Lung (tissue), 12 donors: ENCODE data around the gene CCDC40. TPM values are rescaled to one million over a fixed set of nuclear protein-coding genes. Genes with fewer than 3 reads are reported as not detected.

ENCODE experiments used
- ATAC-seq: fragments of 200-7000 bp; cut with Tn5 transposase; one replicate; pipeline ENCODE4 v1.9.1; 2020; ENCODE audit warnings: moderate number of reproducible peaks; ENCODE audit not compliant: insufficient read depth, low FRiP score
- DNase-seq, 3 donors: peaks; one replicate each; pipeline ENCODE4 v3.0.0-alpha.2; 2013 to 2017
- H3K27ac ChIP-seq, 2 donors: one replicate each; pipeline ENCODE4 v1.5.1; 2013; ENCODE audit warnings: mild to moderate bottlenecking in 2 of 2, moderate library complexity in 2 of 2, control low read depth in 1 of 2, inconsistent platforms in 1 of 2, low read depth in 1 of 2, low read length in 1 of 2
- H3K27me3 ChIP-seq, 3 donors: one replicate each; pipeline ENCODE4 v1.5.1; 2013; ENCODE audit warnings: low read length in 2 of 3; ENCODE audit not compliant: control insufficient read depth in 3 of 3, insufficient read depth in 3 of 3
- H3K36me3 ChIP-seq, 4 donors: one replicate each; pipeline ENCODE4 v1.5.1; 2013; ENCODE audit warnings: low read length in 4 of 4, mild to moderate bottlenecking in 1 of 4, moderate library complexity in 1 of 4; ENCODE audit not compliant: control insufficient read depth in 4 of 4, insufficient read depth in 4 of 4
- H3K4me1 ChIP-seq, 5 donors: one replicate each; pipeline ENCODE4 v1.5.1; 2013; ENCODE audit warnings: low read length in 5 of 5, mild to moderate bottlenecking in 2 of 5, moderate library complexity in 1 of 5; ENCODE audit not compliant: control insufficient read depth in 5 of 5, insufficient read depth in 5 of 5
- H3K4me3 ChIP-seq: one replicate; pipeline ENCODE4 v1.5.1; 2013; ENCODE audit warnings: mild to moderate bottlenecking, control low read depth, moderate library complexity
- H3K9ac ChIP-seq, 2 donors: one replicate each; pipeline ENCODE4 v1.5.1; 2013; ENCODE audit warnings: low read length in 2 of 2, control low read depth in 1 of 2; ENCODE audit not compliant: insufficient read depth in 1 of 2
- H3K9me3 ChIP-seq, 4 donors: one replicate each; pipeline ENCODE4 v1.5.1; 2013; ENCODE audit warnings: low read length in 3 of 4, mild to moderate bottlenecking in 1 of 4, moderate library complexity in 1 of 4; ENCODE audit not compliant: control insufficient read depth in 4 of 4, insufficient read depth in 3 of 4
- WGBS, 2 donors: extraction: QIAGEN DNeasy Blood & Tissue Kit; methylation state at CpG; one replicate each; pipeline ENCODE4 v1.1.7; 2013; 5-methylcytosine and 5-hydroxymethylcytosine counted together
- polyA plus RNA-seq, 2 donors: library from polyadenylated mRNA; stranded (reverse); fragments of 200-250 nt; gene quantifications; one replicate each; pipeline ENCODE4 v1.2.1, GENCODE V29; 2013
- total RNA-seq, 2 donors: library from RNA; depleted of rRNA in 1 of 2; stranded (reverse); fragments of >200 nt in 1 of 2; gene quantifications; one replicate each; pipeline ENCODE4 v1.2.1, GENCODE V29; 2014 to 2021
- TF ChIP-seq, protein P1 (sequence below): IDR thresholded peaks from 2 replicates; pipeline ENCODE4 v1.5.1; 2012; ENCODE audit warnings: mild to moderate bottlenecking; ENCODE audit errors: control extremely low read depth, extremely low read depth
- donor health status: control.
- donor health status: control.
- donor health status: Bipolar disorder and iron deficiency.
- donor health status: healthy.
- donor health status: DM: yes; HTN: yes; CAD: no.

CCDC40 gene
- total and polyA plus RNA-seq, 4 donors, result 6.0 to 34.5 (median 7.3) TPM

- Histone ChIP-seq H3K4me1 (no peaks in the 10 kb centered on the region), H3K36me3 (peaks cover 0 to 7% (median 0%) of the 10 kb centered on the region in 4 donors), H3K9ac (no peak overlapping the region), H3K27me3 (no peaks in the 10 kb centered on the region), H3K4me3 (no peak overlapping the region), H3K9me3 (no peaks in the 10 kb centered on the region), H3K27ac (no peak overlapping the region)
- no peak for DNase-seq
- TF ChIP-seq, protein P1, sequence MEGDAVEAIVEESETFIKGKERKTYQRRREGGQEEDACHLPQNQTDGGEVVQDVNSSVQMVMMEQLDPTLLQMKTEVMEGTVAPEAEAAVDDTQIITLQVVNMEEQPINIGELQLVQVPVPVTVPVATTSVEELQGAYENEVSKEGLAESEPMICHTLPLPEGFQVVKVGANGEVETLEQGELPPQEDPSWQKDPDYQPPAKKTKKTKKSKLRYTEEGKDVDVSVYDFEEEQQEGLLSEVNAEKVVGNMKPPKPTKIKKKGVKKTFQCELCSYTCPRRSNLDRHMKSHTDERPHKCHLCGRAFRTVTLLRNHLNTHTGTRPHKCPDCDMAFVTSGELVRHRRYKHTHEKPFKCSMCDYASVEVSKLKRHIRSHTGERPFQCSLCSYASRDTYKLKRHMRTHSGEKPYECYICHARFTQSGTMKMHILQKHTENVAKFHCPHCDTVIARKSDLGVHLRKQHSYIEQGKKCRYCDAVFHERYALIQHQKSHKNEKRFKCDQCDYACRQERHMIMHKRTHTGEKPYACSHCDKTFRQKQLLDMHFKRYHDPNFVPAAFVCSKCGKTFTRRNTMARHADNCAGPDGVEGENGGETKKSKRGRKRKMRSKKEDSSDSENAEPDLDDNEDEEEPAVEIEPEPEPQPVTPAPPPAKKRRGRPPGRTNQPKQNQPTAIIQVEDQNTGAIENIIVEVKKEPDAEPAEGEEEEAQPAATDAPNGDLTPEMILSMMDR, result no peak
- no peak for ATAC-seq
- 94% methylated on average over 24 of the region's 24 CpGs for WGBS, 2 donors
These were observed 76.1 kb downstream of the CCDC40 start for GRCh38 chr17:80112471-80113032.

DNA sequence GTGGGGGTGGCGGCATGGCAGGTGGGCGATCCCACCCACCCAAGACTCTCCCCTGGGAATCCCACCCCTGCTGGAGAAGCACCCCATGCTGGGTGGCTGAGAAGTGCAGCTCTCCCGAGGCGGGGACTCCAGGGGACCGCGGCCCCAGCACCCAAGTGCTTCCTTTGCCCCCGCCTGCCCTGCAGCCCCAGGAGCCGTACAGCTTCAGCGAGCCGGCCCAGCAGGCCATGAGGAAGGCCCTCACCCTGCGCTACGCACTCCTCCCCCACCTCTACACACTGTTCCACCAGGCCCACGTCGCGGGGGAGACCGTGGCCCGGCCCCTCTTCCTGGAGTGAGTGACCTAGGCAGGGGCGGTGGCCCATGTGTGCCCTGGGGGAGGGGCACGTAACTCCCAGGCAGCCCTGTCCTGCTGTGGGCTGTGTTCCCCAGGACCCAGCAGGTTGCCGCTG is 76.6 kb downstream of the CCDC40 start:
- peaks cover 0 to 9% (median 0%) of the 10 kb centered on the region in 4 donors for H3K36me3 ChIP-seq
- no peak overlapping the region for H3K27ac ChIP-seq
- TF ChIP-seq, protein P1, result no peak
- no peak for ATAC-seq
- no peak for DNase-seq
- 88 to 89% methylated on average over 20 of the region's 20 CpGs for WGBS, 2 donors
- H3K9ac ChIP-seq, result no peak overlapping the region
- no peaks in the 10 kb centered on the region for H3K9me3 ChIP-seq
- H3K4me3 ChIP-seq, result no peak overlapping the region
- no peaks in the 10 kb centered on the region for H3K4me1 ChIP-seq
- H3K27me3 ChIP-seq, result no peaks in the 10 kb centered on the region

GRCh38 chr17:80114758-80115157 is 78.3 kb downstream of the CCDC40 start:
- no peaks in the 10 kb centered on the region for H3K27me3 ChIP-seq
- 88 to 96% methylated on average over 7 of the region's 7 CpGs for WGBS, 2 donors
- no peak for ATAC-seq
- no peak overlapping the region for H3K9ac ChIP-seq
- no peak overlapping the region for H3K27ac ChIP-seq
- H3K9me3 ChIP-seq, result no peaks in the 10 kb centered on the region
- no peak for DNase-seq
- no peak overlapping the region for H3K4me3 ChIP-seq
- TF ChIP-seq, protein P1, result no peak
- H3K36me3 ChIP-seq, result peaks cover 0 to 11% (median 0%) of the 10 kb centered on the region in 4 donors
- no peaks in the 10 kb centered on the region for H3K4me1 ChIP-seq

DNA sequence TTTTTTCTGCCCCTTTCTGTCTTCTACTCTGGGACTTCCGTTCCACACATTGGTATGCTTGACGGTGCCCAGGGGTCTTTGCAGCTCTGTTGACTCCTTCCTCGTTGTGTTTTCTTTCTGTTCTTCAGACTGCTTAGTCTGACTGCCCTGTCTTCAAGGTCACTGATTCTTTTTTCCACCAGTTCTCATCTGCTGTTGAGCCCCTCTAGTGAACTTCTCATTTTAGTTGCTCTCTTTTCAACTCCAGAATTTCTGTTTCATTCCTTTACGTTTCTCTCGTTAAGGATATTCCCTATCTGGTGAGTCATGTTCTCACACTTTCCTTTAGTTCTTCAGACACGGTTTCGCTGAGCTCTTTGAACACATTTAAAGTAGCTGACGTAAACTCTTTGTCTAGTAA is 78.7 kb downstream of the CCDC40 start:
- H3K4me1 ChIP-seq, result no peaks in the 10 kb centered on the region
- DNase-seq (no peak), ATAC-seq (no peak)
- H3K27me3 ChIP-seq, result no peaks in the 10 kb centered on the region
- 91 to 97% methylated on average over 8 of the region's 8 CpGs for WGBS, 2 donors
- H3K9ac ChIP-seq, result no peak overlapping the region
- no peak overlapping the region for H3K27ac ChIP-seq
- TF ChIP-seq, protein P1, result no peak
- H3K36me3 ChIP-seq, result peaks cover 0 to 11% (median 0%) of the 10 kb centered on the region in 4 donors
- H3K4me3 ChIP-seq, result no peak overlapping the region
- H3K9me3 ChIP-seq, result no peaks in the 10 kb centered on the region
